Kidney epithelial cell (primary cell): ENCODE results near the gene TRMT44. TPM values are rescaled to one million over a fixed set of nuclear protein-coding genes. Genes with fewer than 3 reads are reported as not detected.

Experiments used
- DNase-seq: peaks from one replicate; pipeline ENCODE4 v3.0.0-alpha.2; 2010; ENCODE audit warnings: low read depth
- H3K27me3 ChIP-seq: 2 replicates; pipeline ENCODE4 v1.6.0; 2011; ENCODE audit warnings: low read length; ENCODE audit not compliant: control insufficient read depth, insufficient read depth
- H3K36me3 ChIP-seq: 2 replicates; pipeline ENCODE4 v1.5.1; 2011; ENCODE audit warnings: low read length; ENCODE audit not compliant: control insufficient read depth, insufficient read depth
- H3K4me3 ChIP-seq: 2 replicates; pipeline ENCODE4 v1.5.1; 2011; ENCODE audit warnings: low read depth, mild to moderate bottlenecking, control low read depth, low read length
- total RNA-seq: library from RNA; depleted of rRNA; stranded (reverse); fragments of >200 nt; gene quantifications from 2 replicates; pipeline ENCODE4 v1.2.3, GENCODE V29; 2015
- TF ChIP-seq, protein P1 (sequence below): IDR thresholded peaks from 2 replicates; pipeline ENCODE4 v1.5.1; 2011; ENCODE audit warnings: mild to moderate bottlenecking, moderate library complexity, low read length, control low read depth, inconsistent platforms; ENCODE audit not compliant: insufficient read depth, poor library complexity, severe bottlenecking

TRMT44 gene
- total RNA-seq, 1 donor from 2014 or later: 22.8 TPM

DNA sequence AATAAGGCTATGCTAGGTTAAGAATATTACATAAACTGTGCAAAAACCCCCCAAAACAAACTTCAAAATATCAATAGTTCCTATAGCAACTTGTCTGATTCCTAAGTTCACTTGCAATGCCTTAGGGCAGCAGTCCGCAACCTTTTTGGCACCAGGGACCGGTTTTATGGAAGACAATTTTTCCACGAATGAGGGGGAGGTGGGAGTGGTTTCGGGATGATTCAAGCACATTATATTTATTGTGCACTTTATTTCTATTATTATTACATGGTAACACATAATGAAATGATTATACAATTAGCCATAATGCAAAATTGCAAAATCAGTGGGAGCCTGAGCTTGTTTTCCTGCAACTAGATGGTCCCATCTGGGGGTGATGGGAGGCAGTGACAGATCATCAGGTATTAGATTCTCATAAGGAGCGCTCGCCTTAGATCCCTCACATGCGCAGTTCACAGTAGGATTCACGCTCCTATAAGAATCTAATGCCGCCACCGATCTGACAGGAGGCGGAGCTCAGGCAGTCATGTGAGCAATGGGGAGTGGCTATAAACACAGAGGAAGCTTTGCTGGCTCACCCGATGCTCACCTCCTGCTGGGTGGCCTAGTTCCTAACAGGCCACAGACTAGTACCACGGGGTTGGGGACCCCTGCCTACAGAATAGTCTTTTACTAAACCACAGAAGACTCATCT is 39.8 kb upstream of the TRMT44 start:
- H3K36me3 ChIP-seq: peaks cover 1% of the 10 kb centered on the region

DNA sequence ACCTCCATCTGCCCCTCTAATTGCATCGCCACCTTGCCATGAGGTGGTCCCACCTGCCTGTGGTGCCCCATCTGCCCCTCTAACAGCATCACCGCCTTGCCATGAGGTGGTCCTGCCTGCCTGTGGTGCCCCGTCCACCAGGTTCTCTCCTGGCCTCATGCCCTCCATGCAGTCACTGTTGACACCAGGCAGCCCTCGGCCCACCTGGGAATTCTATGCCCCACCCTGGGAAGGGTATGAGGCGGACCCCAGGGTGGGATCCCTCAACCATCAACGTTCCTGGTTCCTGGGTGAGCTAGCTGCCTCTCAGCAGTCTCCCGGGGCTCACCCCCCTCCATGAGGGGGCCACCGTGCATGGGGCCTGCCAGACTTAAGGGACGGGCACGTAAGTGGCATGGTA is 38.9 kb upstream of the TRMT44 start:
- H3K27me3 ChIP-seq: no peaks in the 10 kb centered on the region
- DNase-seq: no peak
- no peak overlapping the region for H3K4me3 ChIP-seq
- H3K36me3 ChIP-seq: peaks cover 1% of the 10 kb centered on the region
- TF ChIP-seq, protein P1, sequence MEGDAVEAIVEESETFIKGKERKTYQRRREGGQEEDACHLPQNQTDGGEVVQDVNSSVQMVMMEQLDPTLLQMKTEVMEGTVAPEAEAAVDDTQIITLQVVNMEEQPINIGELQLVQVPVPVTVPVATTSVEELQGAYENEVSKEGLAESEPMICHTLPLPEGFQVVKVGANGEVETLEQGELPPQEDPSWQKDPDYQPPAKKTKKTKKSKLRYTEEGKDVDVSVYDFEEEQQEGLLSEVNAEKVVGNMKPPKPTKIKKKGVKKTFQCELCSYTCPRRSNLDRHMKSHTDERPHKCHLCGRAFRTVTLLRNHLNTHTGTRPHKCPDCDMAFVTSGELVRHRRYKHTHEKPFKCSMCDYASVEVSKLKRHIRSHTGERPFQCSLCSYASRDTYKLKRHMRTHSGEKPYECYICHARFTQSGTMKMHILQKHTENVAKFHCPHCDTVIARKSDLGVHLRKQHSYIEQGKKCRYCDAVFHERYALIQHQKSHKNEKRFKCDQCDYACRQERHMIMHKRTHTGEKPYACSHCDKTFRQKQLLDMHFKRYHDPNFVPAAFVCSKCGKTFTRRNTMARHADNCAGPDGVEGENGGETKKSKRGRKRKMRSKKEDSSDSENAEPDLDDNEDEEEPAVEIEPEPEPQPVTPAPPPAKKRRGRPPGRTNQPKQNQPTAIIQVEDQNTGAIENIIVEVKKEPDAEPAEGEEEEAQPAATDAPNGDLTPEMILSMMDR: no peak

More for the DNA sequence above, 39.8 kb upstream of the TRMT44 start:
- DNase-seq: no peak
- no peaks in the 10 kb centered on the region for H3K27me3 ChIP-seq
- H3K4me3 ChIP-seq: no peak overlapping the region
- TF ChIP-seq, protein P1: no peak

DNA sequence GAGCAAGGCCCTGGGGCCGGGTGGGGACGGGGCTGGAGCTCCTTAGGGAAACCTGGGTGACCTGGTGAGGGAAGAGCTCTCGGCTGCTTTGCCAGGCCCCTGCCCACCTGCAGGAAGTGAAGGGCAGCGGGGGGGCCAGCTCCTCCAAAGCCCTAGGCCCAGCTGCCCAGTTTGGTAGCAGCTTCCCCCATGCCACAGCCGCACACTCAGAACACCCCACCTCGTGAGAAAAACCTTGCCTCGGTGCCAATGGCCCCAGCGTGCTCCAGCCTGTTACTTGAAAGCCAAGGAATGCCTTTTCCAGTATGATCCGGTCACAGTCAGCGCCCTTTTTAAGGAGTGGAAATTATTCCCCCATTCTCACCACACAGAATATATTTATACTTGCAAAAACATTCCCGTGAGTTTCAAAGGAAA is 38.4 kb upstream of the TRMT44 start:
- TF ChIP-seq, protein P1: no peak
- Histone ChIP-seq H3K27me3 (no peaks in the 10 kb centered on the region), H3K4me3 (no peak overlapping the region), H3K36me3 (peaks cover 1% of the 10 kb centered on the region)
- DNase-seq: no peak

DNA sequence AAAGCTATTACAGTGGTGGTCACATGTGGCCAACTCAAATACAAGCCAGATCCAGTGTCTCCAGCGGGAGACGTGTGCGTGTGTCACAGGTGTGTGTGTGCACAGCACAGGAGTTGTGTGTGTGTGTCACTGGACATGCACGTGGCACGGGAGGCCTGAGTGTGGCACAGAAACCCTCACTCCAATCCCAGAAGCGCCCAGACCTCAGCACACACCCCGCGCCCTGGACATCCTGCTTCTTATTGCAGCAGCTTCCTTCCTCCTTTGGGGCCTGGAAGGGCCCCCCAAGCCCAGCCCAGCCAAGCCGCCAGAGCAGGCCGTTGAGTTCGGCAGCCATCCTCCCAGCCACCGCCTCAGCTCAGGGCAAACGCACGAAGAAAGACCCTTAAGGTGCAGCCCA is 37.9 kb upstream of the TRMT44 start:
- DNase-seq: no peak
- peaks cover 1% of the 10 kb centered on the region for H3K36me3 ChIP-seq
- no peaks in the 10 kb centered on the region for H3K27me3 ChIP-seq
- H3K4me3 ChIP-seq: no peak overlapping the region
- TF ChIP-seq, protein P1: no peak

DNA sequence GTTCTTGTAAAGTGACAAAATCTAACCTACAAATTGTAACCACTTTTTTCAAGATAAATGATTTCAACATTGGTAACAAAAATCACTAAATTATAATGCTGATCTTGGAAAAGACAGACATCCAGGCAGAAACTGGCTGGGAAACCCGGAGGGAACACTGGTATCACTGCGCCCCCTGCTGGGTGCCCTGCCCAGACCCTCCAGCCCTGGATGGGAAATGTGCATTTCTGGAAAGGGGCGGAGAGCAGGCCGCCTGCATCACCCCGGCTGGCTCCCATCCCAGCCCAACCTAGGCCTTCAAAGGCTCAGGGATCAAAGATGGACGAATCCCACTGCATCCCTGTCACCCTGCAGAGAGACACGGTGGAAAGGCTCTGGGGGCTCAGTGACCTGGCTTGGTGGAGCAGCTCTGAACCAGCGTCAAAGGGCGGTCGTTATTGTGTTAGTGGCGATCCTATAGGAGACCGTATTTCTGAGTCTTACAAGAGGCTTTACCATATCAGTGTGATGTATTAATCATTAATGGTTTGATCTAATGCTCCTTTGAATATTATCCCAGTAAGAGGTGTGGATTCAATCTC is 37.3 kb upstream of the TRMT44 start:
- H3K4me3 ChIP-seq: no peak overlapping the region
- peaks cover 1% of the 10 kb centered on the region for H3K36me3 ChIP-seq
- no peak for DNase-seq
- TF ChIP-seq, protein P1: peak; percentile 93
- H3K27me3 ChIP-seq: no peaks in the 10 kb centered on the region
